ENCODE results near the gene SERINC5. TPM values are rescaled to one million over a fixed set of nuclear protein-coding genes. Genes with fewer than 3 reads are reported as not detected.
A peak's percentile ranks its signal among the peaks of the same experiment; 100 is the strongest.

The SERINC5 gene
- total RNA-seq, 1 donor from 2014 or later, result 14.8 TPM

GRCh38 chr5:80093796-80094195, 162.1 kb downstream of the SERINC5 start:
- DNase-seq, result no peak

- no peak for DNase-seq
Observed at GRCh38 chr5:80092486-80093107, 163.3 kb downstream of the SERINC5 start.

- peak; percentile 65 for DNase-seq
Observed at GRCh38 chr5:80091792-80092192, 164.1 kb downstream of the SERINC5 start.

DNA sequence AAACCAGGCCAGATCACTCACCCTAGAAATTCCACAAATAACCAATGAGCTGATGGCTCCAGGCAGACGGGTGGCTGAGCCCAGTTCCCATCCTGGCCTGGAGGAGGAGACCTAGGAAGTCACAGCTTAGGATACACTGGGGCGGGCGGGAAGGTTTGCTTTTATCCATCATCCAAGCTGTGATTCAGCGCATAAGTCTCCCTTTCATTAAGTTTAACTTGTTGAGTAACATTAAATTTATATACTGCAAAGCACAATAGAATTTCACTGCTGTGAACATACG, 165.0 kb downstream of the SERINC5 start:
- DNase-seq, result no peak

- peak; percentile 61 for DNase-seq
Observed at GRCh38 chr5:80083101-80083890, 172.6 kb downstream of the SERINC5 start.

- peak; percentile 70 for DNase-seq
Observed at GRCh38 chr5:80082731-80083100, 173.1 kb downstream of the SERINC5 start.

- DNase-seq, result no peak
Observed at GRCh38 chr5:80082281-80082680, 173.6 kb downstream of the SERINC5 start.

- DNase-seq, result no peak
Observed at GRCh38 chr5:80078921-80079320, 176.9 kb downstream of the SERINC5 start.

DNA sequence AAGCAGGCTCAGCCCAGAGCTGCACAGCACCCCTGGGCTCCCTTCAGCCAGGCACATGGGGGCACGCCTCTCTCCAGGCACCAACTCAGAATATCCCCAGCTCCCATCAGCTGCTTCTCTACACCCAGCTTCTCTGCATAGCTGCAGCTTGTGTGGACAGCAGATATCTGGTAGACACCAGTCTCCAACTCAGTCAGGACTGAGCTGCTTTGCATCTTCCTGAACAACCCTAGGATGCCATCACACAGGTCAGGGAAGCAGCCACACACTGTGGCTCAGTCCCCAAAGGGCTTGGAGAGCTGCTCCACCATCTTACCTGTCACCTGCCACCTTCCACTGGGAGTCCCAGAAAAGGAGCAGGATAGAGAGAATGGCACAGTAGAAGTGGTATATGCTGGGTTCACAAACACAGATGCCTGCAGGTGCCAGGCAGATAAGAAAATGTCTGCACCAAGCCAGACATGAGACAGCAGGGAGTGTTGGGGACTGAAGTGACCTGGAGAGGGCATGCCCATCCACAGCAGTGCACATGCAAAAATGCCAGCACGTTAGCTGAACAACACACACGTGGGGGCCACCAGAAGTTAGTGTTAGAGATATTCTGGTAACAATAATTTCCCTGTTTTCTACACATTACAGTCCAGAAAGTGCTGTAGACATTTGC, 178.7 kb downstream of the SERINC5 start:
- DNase-seq, result no peak

GRCh38 chr5:80076131-80077050, 179.5 kb downstream of the SERINC5 start:
- no peak for DNase-seq

GRCh38 chr5:80072103-80073073, 183.5 kb downstream of the SERINC5 start:
- DNase-seq, result no peak

- DNase-seq, result no peak
Observed at GRCh38 chr5:80071510-80072021, 184.3 kb downstream of the SERINC5 start.

GRCh38 chr5:80070338-80071056, 185.4 kb downstream of the SERINC5 start:
- no peak for DNase-seq

DNA sequence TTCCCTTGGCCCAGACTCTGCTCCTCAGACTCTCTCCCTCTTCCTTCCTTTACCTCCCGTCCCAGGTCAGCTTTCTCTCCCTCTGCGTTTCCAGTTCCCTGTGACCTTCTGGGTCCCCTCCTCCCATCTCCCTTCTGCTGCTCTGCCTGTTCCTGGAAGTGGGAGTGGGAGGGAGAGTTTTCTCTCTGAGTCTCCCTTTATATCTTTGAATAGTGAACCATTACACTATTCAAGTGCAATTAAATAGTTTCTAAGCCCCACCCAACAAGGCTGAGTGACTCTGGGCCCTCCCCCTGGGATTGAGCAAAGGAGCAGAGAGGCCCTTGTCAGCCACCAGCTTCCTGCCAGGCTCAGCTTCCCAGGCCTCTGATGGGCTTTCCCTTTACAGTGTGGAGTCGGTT, 185.9 kb downstream of the SERINC5 start:
- no peak for DNase-seq

GRCh38 chr5:80069251-80069800, 186.5 kb downstream of the SERINC5 start:
- no peak for DNase-seq

GRCh38 chr5:80068775-80069174, 187.1 kb downstream of the SERINC5 start:
- DNase-seq, result no peak

GRCh38 chr5:80068246-80068636, 187.6 kb downstream of the SERINC5 start:
- DNase-seq, result no peak

GRCh38 chr5:80067531-80068245, 188.2 kb downstream of the SERINC5 start:
- no peak for DNase-seq

- no peak for DNase-seq
Observed at GRCh38 chr5:80067016-80067415, 188.8 kb downstream of the SERINC5 start.

DNA sequence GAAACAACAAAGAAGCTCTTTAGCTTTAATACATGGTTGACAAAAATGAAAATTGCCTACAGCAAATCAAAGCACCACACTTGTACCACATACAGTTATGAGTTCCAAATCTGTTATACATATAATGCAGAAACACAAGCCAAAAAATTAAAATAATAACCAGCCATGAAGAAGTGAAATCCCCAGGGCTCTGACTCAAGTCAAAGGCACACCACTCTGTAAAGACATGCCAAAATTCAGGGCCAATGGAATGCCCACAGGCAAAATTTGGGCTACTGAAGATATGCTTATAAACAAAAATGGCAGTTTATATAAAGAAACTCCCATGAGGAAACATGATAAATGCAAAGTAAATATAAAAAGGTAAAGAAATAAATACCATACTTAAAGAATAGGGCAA, 191.7 kb downstream of the SERINC5 start:
- no peak for DNase-seq
